Measurements from ENCODE around the gene VEZF1. TPM values are rescaled to one million over a fixed set of nuclear protein-coding genes. Genes with fewer than 3 reads are reported as not detected.
A peak's percentile ranks its signal among the peaks of the same experiment; 100 is the strongest.

VEZF1 gene
- total RNA-seq, 1 donor from 2014 or later: 77.2 TPM

DNA sequence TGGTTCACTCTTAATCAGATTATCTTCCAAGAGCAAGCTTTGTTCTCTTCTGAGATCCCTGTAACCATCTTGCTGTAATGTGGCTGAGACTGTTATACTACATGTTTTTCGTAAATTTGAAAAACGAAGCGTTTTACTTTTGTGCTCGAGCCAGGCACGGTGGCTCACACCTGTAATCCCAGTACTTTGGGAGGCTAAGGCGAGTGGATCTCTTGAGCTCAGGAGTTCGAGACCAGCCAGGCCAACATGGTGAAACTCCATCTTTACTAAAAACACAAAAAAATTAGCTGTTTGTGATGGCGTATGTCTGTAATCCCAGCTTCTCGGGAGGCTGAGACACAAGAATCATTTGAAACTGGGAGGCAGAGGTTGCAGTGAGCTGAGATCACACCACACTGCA is 40.7 kb downstream of the VEZF1 start:
- H3K4me1 ChIP-seq: peaks cover 100% of the 10 kb centered on the region
- TF ChIP-seq, protein P1, sequence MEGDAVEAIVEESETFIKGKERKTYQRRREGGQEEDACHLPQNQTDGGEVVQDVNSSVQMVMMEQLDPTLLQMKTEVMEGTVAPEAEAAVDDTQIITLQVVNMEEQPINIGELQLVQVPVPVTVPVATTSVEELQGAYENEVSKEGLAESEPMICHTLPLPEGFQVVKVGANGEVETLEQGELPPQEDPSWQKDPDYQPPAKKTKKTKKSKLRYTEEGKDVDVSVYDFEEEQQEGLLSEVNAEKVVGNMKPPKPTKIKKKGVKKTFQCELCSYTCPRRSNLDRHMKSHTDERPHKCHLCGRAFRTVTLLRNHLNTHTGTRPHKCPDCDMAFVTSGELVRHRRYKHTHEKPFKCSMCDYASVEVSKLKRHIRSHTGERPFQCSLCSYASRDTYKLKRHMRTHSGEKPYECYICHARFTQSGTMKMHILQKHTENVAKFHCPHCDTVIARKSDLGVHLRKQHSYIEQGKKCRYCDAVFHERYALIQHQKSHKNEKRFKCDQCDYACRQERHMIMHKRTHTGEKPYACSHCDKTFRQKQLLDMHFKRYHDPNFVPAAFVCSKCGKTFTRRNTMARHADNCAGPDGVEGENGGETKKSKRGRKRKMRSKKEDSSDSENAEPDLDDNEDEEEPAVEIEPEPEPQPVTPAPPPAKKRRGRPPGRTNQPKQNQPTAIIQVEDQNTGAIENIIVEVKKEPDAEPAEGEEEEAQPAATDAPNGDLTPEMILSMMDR (IDR thresholded peaks at IDR 0.05; ENCODE audit: borderline replicate concordance): no peak
- intact Hi-C loops (cut with micrococcal nuclease): no loop called here
- H3K27ac ChIP-seq (replicated peaks): peak overlapping the region; percentile 100
- DNase-seq: no peak
- no peaks in the 10 kb centered on the region for H3K27me3 ChIP-seq (ENCODE audit: low read depth)
- no peaks in the 10 kb centered on the region for H3K36me3 ChIP-seq
- peak overlapping the region; percentile 64 for H3K4me3 ChIP-seq
- H3K9me3 ChIP-seq (replicated peaks): no peaks in the 10 kb centered on the region

DNA sequence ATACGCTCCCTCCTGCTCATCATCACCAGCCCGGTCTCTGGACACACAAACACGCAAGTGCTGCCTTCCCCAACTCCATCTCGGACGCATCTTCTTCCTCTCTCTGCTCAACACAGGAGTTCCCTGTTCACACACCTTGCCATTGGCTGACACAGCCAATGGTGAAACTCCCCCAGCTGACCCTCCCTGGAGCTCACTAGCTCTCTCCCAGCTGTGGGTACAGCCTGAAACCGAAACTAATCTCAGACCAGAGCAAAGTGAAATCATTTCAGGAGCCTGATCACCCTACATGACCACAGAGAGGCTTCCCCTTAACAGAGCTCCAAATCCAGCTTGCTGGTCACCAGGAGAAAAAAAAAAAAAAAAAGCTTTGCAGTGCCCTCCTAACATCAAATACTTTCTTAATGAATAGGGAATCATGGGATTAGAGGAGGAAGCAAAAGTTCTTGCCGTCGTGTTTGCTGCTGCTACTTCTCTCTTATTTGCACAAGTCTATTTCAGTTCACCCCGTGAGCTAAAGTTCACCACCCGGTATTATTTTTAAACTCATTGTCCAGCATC is 41.2 kb downstream of the VEZF1 start:
- Histone ChIP-seq H3K27me3 (ENCODE audit: low read depth) (no peaks in the 10 kb centered on the region), H3K4me1 (peaks cover 100% of the 10 kb centered on the region), H3K4me3 (peak overlapping the region; percentile 64), H3K27ac (replicated peaks) (peak overlapping the region; percentile 100), H3K36me3 (no peaks in the 10 kb centered on the region), H3K9me3 (replicated peaks) (no peaks in the 10 kb centered on the region)
- TF ChIP-seq, protein P1 (IDR thresholded peaks at IDR 0.05; ENCODE audit: borderline replicate concordance): no peak
- intact Hi-C loops (cut with micrococcal nuclease): no loop called here
- DNase-seq: no peak

DNA sequence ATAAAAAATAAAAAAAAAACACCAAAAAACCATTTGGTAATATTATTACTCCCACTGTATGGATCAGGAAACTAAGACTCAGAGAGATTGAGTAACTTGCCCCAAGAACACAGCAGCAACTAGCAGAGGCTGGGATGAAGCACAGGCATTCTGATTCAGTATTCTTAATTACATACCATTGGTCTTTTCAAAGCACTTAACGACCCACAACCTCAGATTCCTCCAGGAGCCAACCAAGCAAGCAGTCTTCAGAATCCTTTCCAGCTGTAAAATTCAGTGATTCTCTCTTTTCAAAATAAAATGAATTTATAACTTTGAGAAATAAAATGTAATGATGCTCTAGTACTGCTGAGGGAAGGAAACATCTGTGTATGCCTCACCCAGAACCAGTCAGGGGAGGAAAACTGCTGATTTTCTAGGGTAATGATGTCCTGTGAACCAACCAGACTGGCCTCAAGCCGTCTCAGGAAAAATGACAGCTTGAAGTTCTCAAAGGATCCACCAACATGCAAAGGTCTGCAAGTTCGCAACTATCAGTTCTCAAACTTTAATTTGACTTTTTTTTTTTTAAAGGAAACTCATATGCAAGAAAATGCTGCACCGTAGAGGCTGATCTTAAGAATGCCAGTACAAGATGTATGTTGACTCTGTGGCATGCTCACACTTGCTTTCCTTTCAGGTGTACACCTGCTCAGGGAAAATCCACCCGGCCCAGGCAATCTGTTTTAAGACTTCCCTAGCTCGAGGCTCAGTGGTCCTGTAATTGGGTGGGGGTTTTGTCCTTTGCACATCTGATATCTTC is 41.9 kb downstream of the VEZF1 start:
- H3K4me3 ChIP-seq: peak overlapping the region; percentile 64
- intact Hi-C loops (cut with micrococcal nuclease): no loop called here
- no peaks in the 10 kb centered on the region for H3K36me3 ChIP-seq
- H3K9me3 ChIP-seq (replicated peaks): no peaks in the 10 kb centered on the region
- no peak for DNase-seq
- TF ChIP-seq, protein P1 (IDR thresholded peaks at IDR 0.05; ENCODE audit: borderline replicate concordance): no peak
- no peaks in the 10 kb centered on the region for H3K27me3 ChIP-seq (ENCODE audit: low read depth)
- H3K4me1 ChIP-seq: peaks cover 100% of the 10 kb centered on the region
- H3K27ac ChIP-seq (replicated peaks): peak overlapping the region; percentile 100

GRCh38 chr17:57944908-57945307 is 43.1 kb downstream of the VEZF1 start:
- H3K27ac ChIP-seq (replicated peaks): peak overlapping the region; percentile 100
- intact Hi-C loops (cut with micrococcal nuclease): no loop called here
- no peak overlapping the region for H3K4me3 ChIP-seq
- H3K4me1 ChIP-seq: peaks cover 100% of the 10 kb centered on the region
- no peaks in the 10 kb centered on the region for H3K9me3 ChIP-seq (replicated peaks)
- H3K36me3 ChIP-seq: no peaks in the 10 kb centered on the region
- no peak for DNase-seq
- TF ChIP-seq, protein P1 (IDR thresholded peaks at IDR 0.05; ENCODE audit: borderline replicate concordance): no peak
- no peaks in the 10 kb centered on the region for H3K27me3 ChIP-seq (ENCODE audit: low read depth)

DNA sequence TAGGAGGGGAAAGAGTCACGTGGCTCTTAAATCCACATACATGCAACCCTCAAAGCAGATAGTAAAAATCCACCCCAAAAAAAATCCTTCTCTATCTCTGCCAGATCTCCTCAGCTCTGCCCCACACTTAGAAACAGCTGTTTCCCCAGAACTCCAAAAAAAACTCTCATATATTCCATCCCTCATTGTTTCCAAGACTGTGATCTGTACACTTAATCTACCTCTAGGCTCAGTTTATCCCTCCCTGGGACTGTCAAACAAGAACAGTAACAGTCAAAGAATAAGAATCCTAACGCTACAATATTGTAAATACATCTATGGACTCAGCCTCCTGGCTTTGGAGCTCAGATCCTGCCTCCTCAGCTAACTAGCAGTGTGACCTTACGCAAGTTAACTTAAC is 44.4 kb downstream of the VEZF1 start:
- peaks cover 100% of the 10 kb centered on the region for H3K4me1 ChIP-seq

More for the DNA sequence above, 44.4 kb downstream of the VEZF1 start:
- no peaks in the 10 kb centered on the region for H3K36me3 ChIP-seq
- DNase-seq: no peak
- no peaks in the 10 kb centered on the region for H3K27me3 ChIP-seq (ENCODE audit: low read depth)
- peak overlapping the region; percentile 97 for H3K27ac ChIP-seq (replicated peaks)
- TF ChIP-seq, protein P1 (IDR thresholded peaks at IDR 0.05; ENCODE audit: borderline replicate concordance): no peak
- intact Hi-C loops (cut with micrococcal nuclease): no loop called here
- H3K9me3 ChIP-seq (replicated peaks): no peaks in the 10 kb centered on the region
- H3K4me3 ChIP-seq: no peak overlapping the region
